GM18505 (cell line): ENCODE data around the gene CASZ1.

ENCODE experiments used
- ATAC-seq: cut with Tn5 transposase; IDR thresholded peaks from one replicate; pipeline ENCODE4 v1.9.1; 2021; ENCODE audit not compliant: unreplicated experiment
- POLR2A ChIP-seq: IDR thresholded peaks from 4 replicates; pipeline ENCODE4 v1.6.1; 2011; ENCODE audit warnings: borderline replicate concordance; ENCODE audit not compliant: insufficient read depth, insufficient read length; ENCODE audit errors: extremely low read depth

The CASZ1 gene

GRCh38 chr1:10594595-10595223 lies 201.7 kb downstream of the CASZ1 start:
- ATAC-seq: no peak
- no peak for TF ChIP-seq POLR2A

GRCh38 chr1:10593750-10594149 lies 202.7 kb downstream of the CASZ1 start:
- no peak for ATAC-seq
- no peak for TF ChIP-seq POLR2A

GRCh38 chr1:10592373-10592772 lies 204.1 kb downstream of the CASZ1 start:
- ATAC-seq: no peak
- no peak for TF ChIP-seq POLR2A

GRCh38 chr1:10591010-10591409 lies 205.4 kb downstream of the CASZ1 start:
- no peak for ATAC-seq
- TF ChIP-seq POLR2A: no peak

GRCh38 chr1:10589074-10589473 lies 207.4 kb downstream of the CASZ1 start:
- no peak for TF ChIP-seq POLR2A
- ATAC-seq: no peak

- no peak for ATAC-seq
- no peak for TF ChIP-seq POLR2A
Measured at GRCh38 chr1:10588640-10589039, 207.8 kb downstream of the CASZ1 start.
